GM12892 (cell line): ENCODE data around the gene CD46.

Experiments used
- POLR2A ChIP-seq: IDR thresholded peaks from 2 replicates; pipeline ENCODE4 v1.6.1; 2011; ENCODE audit warnings: low read depth, low read length, control low read depth
- POLR2AphosphoS5 ChIP-seq: IDR thresholded peaks from 2 replicates; pipeline ENCODE4 v1.6.1; 2011; ENCODE audit warnings: low read depth, low read length, control low read depth
- TAF1 ChIP-seq: IDR thresholded peaks from 2 replicates; pipeline ENCODE4 v1.6.1; 2011; ENCODE audit warnings: low read depth, mild to moderate bottlenecking, control low read depth, low read length, borderline replicate concordance

- TF ChIP-seq POLR2AphosphoS5 (no peak), POLR2A (no peak), TAF1 (no peak)
These were observed 77.7 kb downstream of the CD46 start for GRCh38 chr1:207829576-207829975.
